AG09319 (cell line): ENCODE data around the gene TMEM115.
A peak's percentile ranks its signal among the peaks of the same experiment; 100 is the strongest.

ENCODE experiments used
- DNase-seq: peaks from one replicate; pipeline ENCODE4 v3.0.0-alpha.2; 2010; ENCODE audit warnings: low read depth; ENCODE audit errors: extremely low read depth
- CTCF ChIP-seq: IDR thresholded peaks from 2 replicates; pipeline ENCODE4 v1.5.1; 2011; ENCODE audit warnings: low read depth, mild to moderate bottlenecking, inconsistent platforms, low read length, moderate library complexity

The TMEM115 gene

GRCh38 chr3:50388016-50388719 is 28.8 kb upstream of the TMEM115 start:
- peak; percentile 30 for TF ChIP-seq CTCF
- DNase-seq: no peak

- no peak for TF ChIP-seq CTCF
- DNase-seq: no peak
Observed at GRCh38 chr3:50385754-50386153, 26.4 kb upstream of the TMEM115 start.

GRCh38 chr3:50383750-50384149 is 24.4 kb upstream of the TMEM115 start:
- no peak for TF ChIP-seq CTCF
- DNase-seq: no peak

GRCh38 chr3:50382722-50383121 is 23.4 kb upstream of the TMEM115 start:
- DNase-seq: no peak
- no peak for TF ChIP-seq CTCF

- no peak for DNase-seq
- TF ChIP-seq CTCF: no peak
Observed at GRCh38 chr3:50381383-50381782, 22.1 kb upstream of the TMEM115 start.

GRCh38 chr3:50380405-50381085 is 21.2 kb upstream of the TMEM115 start:
- DNase-seq: no peak
- TF ChIP-seq CTCF: no peak

GRCh38 chr3:50378757-50379156 is 19.4 kb upstream of the TMEM115 start:
- DNase-seq: no peak
- no peak for TF ChIP-seq CTCF
